ENCODE measurements around the gene KCTD21. TPM values are rescaled to one million over a fixed set of nuclear protein-coding genes. Genes with fewer than 3 reads are reported as not detected.

The KCTD21 gene
- total and polyA plus RNA-seq, 2 experiments from 2014 or later = 4.7 to 8.2 TPM

GRCh38 chr11:78209478-78209877 lies 21.1 kb upstream of the KCTD21 start:
- Histone ChIP-seq H3K4me3 (no peak overlapping the region), H3K27ac (no peak overlapping the region), H4K20me1 (ENCODE audit: insufficient read depth, poor library complexity, severe bottlenecking) (no peaks in the 10 kb centered on the region), H3K36me3 (replicated peaks; ENCODE audit: insufficient read depth, low read depth) (no peaks in the 10 kb centered on the region), H3K79me2 (no peaks in the 10 kb centered on the region), H3K4me1 (ENCODE audit: insufficient read depth) (no peaks in the 10 kb centered on the region), H2AFZ (no peak overlapping the region), H3K9me2 (replicated peaks; ENCODE audit: insufficient read depth) (no peaks in the 10 kb centered on the region), H3K4me2 (no peak overlapping the region), H3K9me3 (ENCODE audit: low read depth) (no peaks in the 10 kb centered on the region), H3K27me3 (no peaks in the 10 kb centered on the region)
- 94% methylated on average over 18 of the region's 18 CpGs for WGBS (ENCODE audit: low lambda C conversion rate, missing lambda C conversion rate)
- DNase-seq (ENCODE audit: low spot score) = no peak
- TF ChIP-seq EZH2 (IDR thresholded peaks at IDR 0.05; ENCODE audit: borderline replicate concordance) (no peak), EZH2phosphoT487 (IDR thresholded peaks at IDR 0.05; ENCODE audit: low read depth, severe bottlenecking, unreplicated experiment) (no peak), CTCF (IDR thresholded peaks at IDR 0.05; ENCODE audit: poor library complexity) (no peak)

GRCh38 chr11:78208257-78209165 lies 20.1 kb upstream of the KCTD21 start:
- TF ChIP-seq EZH2 (IDR thresholded peaks at IDR 0.05; ENCODE audit: borderline replicate concordance) (no peak), CTCF (IDR thresholded peaks at IDR 0.05; ENCODE audit: poor library complexity) (no peak), EZH2phosphoT487 (IDR thresholded peaks at IDR 0.05; ENCODE audit: low read depth, severe bottlenecking, unreplicated experiment) (no peak)
- H3K4me2 ChIP-seq = no peak overlapping the region
- no peaks in the 10 kb centered on the region for H3K9me2 ChIP-seq (replicated peaks; ENCODE audit: insufficient read depth)
- no peaks in the 10 kb centered on the region for H3K79me2 ChIP-seq
- no peaks in the 10 kb centered on the region for H3K27me3 ChIP-seq
- no peaks in the 10 kb centered on the region for H3K9me3 ChIP-seq (ENCODE audit: low read depth)
- no peaks in the 10 kb centered on the region for H4K20me1 ChIP-seq (ENCODE audit: insufficient read depth, poor library complexity, severe bottlenecking)
- no peak overlapping the region for H3K27ac ChIP-seq
- no peak for DNase-seq (ENCODE audit: low spot score)
- no peak overlapping the region for H3K4me3 ChIP-seq
- WGBS (ENCODE audit: low lambda C conversion rate, missing lambda C conversion rate) = 92% methylated on average over 16 of the region's 16 CpGs
- no peak overlapping the region for H2AFZ ChIP-seq
- no peaks in the 10 kb centered on the region for H3K4me1 ChIP-seq (ENCODE audit: insufficient read depth)
- H3K36me3 ChIP-seq (replicated peaks; ENCODE audit: insufficient read depth, low read depth) = no peaks in the 10 kb centered on the region

DNA sequence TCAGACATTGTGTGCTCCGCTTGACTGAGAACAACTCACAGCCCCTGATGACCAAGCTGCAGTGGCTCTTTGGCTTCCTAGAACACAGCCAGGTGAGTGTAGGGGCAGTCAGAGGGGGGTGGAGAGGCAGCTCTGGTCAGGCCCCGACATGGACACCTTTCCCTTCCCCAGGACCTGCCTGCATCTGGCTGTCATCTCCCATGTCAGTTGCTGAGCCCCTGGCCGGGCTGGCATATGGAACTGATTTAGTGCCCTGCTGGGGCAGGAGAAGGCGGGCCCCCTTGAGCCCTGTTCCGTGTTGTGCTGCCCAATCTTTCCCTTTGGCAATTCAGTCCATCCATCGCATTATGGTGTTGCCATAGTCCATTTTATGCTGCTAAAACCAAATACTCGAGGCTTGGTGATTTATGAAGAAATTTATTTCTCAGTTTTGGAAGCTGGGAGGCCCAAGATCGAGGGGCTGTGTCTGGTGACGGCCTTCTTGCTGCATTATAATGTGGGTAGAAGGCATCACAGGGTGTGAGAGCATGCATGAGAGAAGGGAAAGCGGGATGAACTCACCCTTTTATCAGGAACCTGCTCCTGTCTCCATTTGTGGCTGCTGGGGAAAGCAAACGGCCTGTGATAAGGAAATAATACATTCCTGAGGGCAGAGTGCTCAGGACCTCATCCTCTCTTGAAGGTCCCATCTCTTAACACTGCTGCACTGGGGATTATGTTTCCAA lies 19.3 kb upstream of the KCTD21 start:
- Histone ChIP-seq H2AFZ (no peak overlapping the region), H3K27ac (no peak overlapping the region), H4K20me1 (ENCODE audit: insufficient read depth, poor library complexity, severe bottlenecking) (no peaks in the 10 kb centered on the region), H3K9me3 (ENCODE audit: low read depth) (no peaks in the 10 kb centered on the region), H3K4me1 (ENCODE audit: insufficient read depth) (no peaks in the 10 kb centered on the region), H3K36me3 (replicated peaks; ENCODE audit: insufficient read depth, low read depth) (no peaks in the 10 kb centered on the region), H3K4me3 (no peak overlapping the region), H3K27me3 (no peaks in the 10 kb centered on the region), H3K4me2 (no peak overlapping the region), H3K79me2 (no peaks in the 10 kb centered on the region), H3K9me2 (replicated peaks; ENCODE audit: insufficient read depth) (no peaks in the 10 kb centered on the region)
- DNase-seq (ENCODE audit: low spot score) = no peak
- TF ChIP-seq EZH2phosphoT487 (IDR thresholded peaks at IDR 0.05; ENCODE audit: low read depth, severe bottlenecking, unreplicated experiment) = no peak
- no peak for TF ChIP-seq CTCF (IDR thresholded peaks at IDR 0.05; ENCODE audit: poor library complexity)
- no peak for TF ChIP-seq EZH2 (IDR thresholded peaks at IDR 0.05; ENCODE audit: borderline replicate concordance)
- 70% methylated on average over 11 of the region's 11 CpGs for WGBS (ENCODE audit: low lambda C conversion rate, missing lambda C conversion rate)

Data from hepatocyte (in vitro differentiated cells).